OCI-LY7 (cell line): ENCODE results near the gene TBC1D8.

ENCODE experiments used
- EZH2phosphoT487 ChIP-seq: fragments of 200-600 bp; sonication (generic); IDR thresholded peaks from 2 replicates; pipeline ENCODE4 v1.6.1; 2018; ENCODE audit warnings: low read depth, borderline replicate concordance, mild to moderate bottlenecking, mixed run types, antibody characterized with exemption, low read length, moderate library complexity, mixed read lengths
- TF ChIP-seq, protein P1 (sequence below): fragments of 200-600 bp; sonication (generic); conservative IDR thresholded peaks from 2 replicates; pipeline ENCODE4 v1.5.1; 2014; ENCODE audit warnings: mild to moderate bottlenecking, antibody characterized with exemption, low read length, moderate library complexity, mixed read lengths

- TF ChIP-seq, protein P1, sequence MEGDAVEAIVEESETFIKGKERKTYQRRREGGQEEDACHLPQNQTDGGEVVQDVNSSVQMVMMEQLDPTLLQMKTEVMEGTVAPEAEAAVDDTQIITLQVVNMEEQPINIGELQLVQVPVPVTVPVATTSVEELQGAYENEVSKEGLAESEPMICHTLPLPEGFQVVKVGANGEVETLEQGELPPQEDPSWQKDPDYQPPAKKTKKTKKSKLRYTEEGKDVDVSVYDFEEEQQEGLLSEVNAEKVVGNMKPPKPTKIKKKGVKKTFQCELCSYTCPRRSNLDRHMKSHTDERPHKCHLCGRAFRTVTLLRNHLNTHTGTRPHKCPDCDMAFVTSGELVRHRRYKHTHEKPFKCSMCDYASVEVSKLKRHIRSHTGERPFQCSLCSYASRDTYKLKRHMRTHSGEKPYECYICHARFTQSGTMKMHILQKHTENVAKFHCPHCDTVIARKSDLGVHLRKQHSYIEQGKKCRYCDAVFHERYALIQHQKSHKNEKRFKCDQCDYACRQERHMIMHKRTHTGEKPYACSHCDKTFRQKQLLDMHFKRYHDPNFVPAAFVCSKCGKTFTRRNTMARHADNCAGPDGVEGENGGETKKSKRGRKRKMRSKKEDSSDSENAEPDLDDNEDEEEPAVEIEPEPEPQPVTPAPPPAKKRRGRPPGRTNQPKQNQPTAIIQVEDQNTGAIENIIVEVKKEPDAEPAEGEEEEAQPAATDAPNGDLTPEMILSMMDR: no peak
- no peak for TF ChIP-seq EZH2phosphoT487
These were observed 683 bp upstream of the TBC1D8 start for GRCh38 chr2:101151859-101152271.
